HepG2 (cell line): ENCODE measurements around the gene NLGN2.
A peak's percentile ranks its signal among the peaks of the same experiment; 100 is the strongest.

Experiments used
- CTCF ChIP-seq: sonication (generic); formaldehyde crosslinking; IDR thresholded peaks from 2 replicates; pipeline ENCODE4 v1.5.0; 2020; ENCODE audit warnings: mild to moderate bottlenecking, missing genetic modification reagents, moderate library complexity
- POLR2A ChIP-seq, 2 experiments: IDR thresholded peaks; 2 replicates each; pipeline ENCODE4 v1.6.1; 2011; ENCODE audit warnings: low read depth in 2 of 2, low read length in 2 of 2, mild to moderate bottlenecking in 1 of 2, moderate library complexity in 1 of 2; ENCODE audit not compliant: insufficient read depth in 1 of 2
- UBTF ChIP-seq: sonication (generic); formaldehyde crosslinking; IDR thresholded peaks from 2 replicates; pipeline ENCODE4 v1.4.0; 2020; ENCODE audit warnings: mild to moderate bottlenecking, missing genetic modification reagents
- ZFAT ChIP-seq: sonication (generic); formaldehyde crosslinking; conservative IDR thresholded peaks from 2 replicates; pipeline ENCODE4 v1.8.1; 2023; ENCODE audit warnings: missing genetic modification reagents, inconsistent platforms
- ZNF7 ChIP-seq: IDR thresholded peaks from 2 replicates; pipeline ENCODE4 v1.6.1; 2016; ENCODE audit warnings: missing biosample characterization, missing genetic modification reagents

GRCh38 chr17:7380321-7380720 is 27.3 kb upstream of the NLGN2 start:
- TF ChIP-seq ZNF7 (CRISPR knock-in tag): no peak
- no peak for TF ChIP-seq POLR2A (IDR thresholded peaks at IDR 0.05; ENCODE audit: insufficient read depth in 1 of 2, low read depth in 2 of 2, low read length in 2 of 2)
- no peak for TF ChIP-seq UBTF (CRISPR knock-in tag)
- TF ChIP-seq ZFAT (CRISPR knock-in tag): no peak
- peak; percentile 36 for TF ChIP-seq CTCF
